A549 (cell line): Measurements from ENCODE around the gene GM2A. TPM values are rescaled to one million over a fixed set of nuclear protein-coding genes. Genes with fewer than 3 reads are reported as not detected.

Source experiments
- ATAC-seq, 2 experiments: fragments of 200-7000 bp in 1 of 2; fragments of >200 bp in 1 of 2; cut with Nextera tagmentation in 1 of 2; cut with Tn5 transposase in 1 of 2; 3 replicates each; pipeline versions ENCODE4 v1.8.0 to v1.9.1; 2018 to 2020; ENCODE audit warnings: mild to moderate bottlenecking in 1 of 2, moderate library complexity in 1 of 2
- CTCF ChIA-PET: fragments of 300-600 bp; sonication (Branson Sonifier 250); formaldehyde crosslinking; extraction: SDS; loops from one replicate; lab custom pipeline; 2021; ENCODE audit warnings: antibody characterized with exemption, inconsistent platforms; lab: Yijun Ruan, JAX
- POLR2A ChIA-PET: fragments of 350-600 bp; formaldehyde crosslinking; extraction: SDS; loops from one replicate; lab custom pipeline; 2021; ENCODE audit warnings: antibody characterized with exemption, inconsistent platforms; lab: Yijun Ruan, JAX
- DNase-seq, 2 experiments: peaks; one replicate each; pipeline versions ENCODE4 v3.0.0 to v3.0.0-alpha.2; 2011 to 2016; ENCODE audit warnings: low read depth in 1 of 2, low spot score in 1 of 2
- FAIRE-seq: peaks from 2 replicates; lab custom pipeline; 2011; peaks lifted over from hg19 to GRCh38; lab: Jason Lieb, UNC
- H3K27ac ChIP-seq, 2 experiments: fragments of >200 bp; sonication (Bioruptor Twin); formaldehyde crosslinking; 3 replicates each; pipeline ENCODE4 v1.5.1; 2016 to 2017
- H3K4me1 ChIP-seq: fragments of >200 bp; sonication (Bioruptor Twin); formaldehyde crosslinking; 3 replicates; pipeline ENCODE4 v1.6.1; 2016
- H3K4me2 ChIP-seq: fragments of >200 bp; sonication (Bioruptor Twin); formaldehyde crosslinking; 3 replicates; pipeline ENCODE4 v1.6.1; 2016
- H3K4me3 ChIP-seq: fragments of >200 bp; sonication (Bioruptor Twin); formaldehyde crosslinking; 3 replicates; pipeline ENCODE4 v1.5.1; 2016
- H3K9me3 ChIP-seq: fragments of >200 bp; sonication (Bioruptor Twin); formaldehyde crosslinking; 3 replicates; pipeline ENCODE4 v1.6.1; 2016
- ATOH8 ChIP-seq: fragments of 250-450 bp; sonication (Bioruptor Pico); IDR thresholded peaks from 2 replicates; pipeline ENCODE4 v1.5.0; 2020; ENCODE audit warnings: low read depth, mild to moderate bottlenecking, moderate library complexity
- CBX2 ChIP-seq: fragments of 200-600 bp; sonication (generic); IDR thresholded peaks from 2 replicates; pipeline ENCODE4 v1.6.1; 2016; ENCODE audit warnings: low read depth, mild to moderate bottlenecking, borderline replicate concordance
- CBX8 ChIP-seq: fragments of 200-600 bp; sonication (generic); IDR thresholded peaks from 2 replicates; pipeline ENCODE4 v1.6.1; 2016
- CHD2 ChIP-seq: fragments of 150-350 bp; IDR thresholded peaks from 2 replicates; pipeline ENCODE4 v1.6.1; 2014; ENCODE audit warnings: low read length; ENCODE audit not compliant: partially characterized antibody
- CTCF ChIP-seq: fragments of >200 bp; sonication (Bioruptor Twin); formaldehyde crosslinking; IDR thresholded peaks from 3 replicates; pipeline ENCODE4 v1.5.1; 2016
- E2F6 ChIP-seq: IDR thresholded peaks from 2 replicates; pipeline ENCODE4 v1.6.1; 2012; ENCODE audit warnings: low read depth, borderline replicate concordance
- EHF ChIP-seq: fragments of 250-450 bp; sonication (Bioruptor Pico); IDR thresholded peaks from 2 replicates; pipeline ENCODE4 v1.5.0; 2020; ENCODE audit warnings: mild to moderate bottlenecking
- ELK1 ChIP-seq: fragments of 150-350 bp; IDR thresholded peaks from 2 replicates; pipeline ENCODE4 v1.6.1; 2014; ENCODE audit warnings: low read depth, mild to moderate bottlenecking, low read length
- EP300 ChIP-seq, 2 experiments: fragments of >200 bp; sonication (Bioruptor Twin); formaldehyde crosslinking; IDR thresholded peaks; 2 replicates in 1 of 2; 3 replicates in 1 of 2; pipeline ENCODE4 v1.6.1; 2016 to 2017
- FOSB ChIP-seq: fragments of 250-450 bp; sonication (Bioruptor Pico); IDR thresholded peaks from 2 replicates; pipeline ENCODE4 v1.5.0; 2020; ENCODE audit warnings: mild to moderate bottlenecking, moderate library complexity
- GATA3 ChIP-seq: IDR thresholded peaks from 2 replicates; pipeline ENCODE4 v1.6.1; 2012; ENCODE audit warnings: borderline replicate concordance
- HOXA7 ChIP-seq: fragments of 250-450 bp; sonication (Bioruptor Pico); IDR thresholded peaks from 2 replicates; pipeline ENCODE4 v1.5.0; 2020; ENCODE audit warnings: mild to moderate bottlenecking, moderate library complexity
- JUN ChIP-seq, 2 experiments: fragments of >200 bp; sonication (Bioruptor Twin); formaldehyde crosslinking; IDR thresholded peaks; 2 replicates in 1 of 2; 3 replicates in 1 of 2; pipeline ENCODE4 v1.6.1; 2016 to 2017
- MAX ChIP-seq: IDR thresholded peaks from 2 replicates; pipeline ENCODE4 v1.6.1; 2012
- NFE2L2 ChIP-seq: fragments of 150-350 bp; conservative IDR thresholded peaks from 2 replicates; pipeline ENCODE4 v1.6.1; 2014; ENCODE audit warnings: low read length
- NPAS2 ChIP-seq: fragments of 250-450 bp; sonication (Bioruptor Pico); IDR thresholded peaks from 2 replicates; pipeline ENCODE4 v1.8.0; 2022; ENCODE audit warnings: mild to moderate bottlenecking, moderate library complexity, borderline replicate concordance
- NR3C1 ChIP-seq: fragments of >200 bp; sonication (Bioruptor Twin); formaldehyde crosslinking; IDR thresholded peaks from 3 replicates; pipeline ENCODE4 v1.6.1; 2017
- PBX3 ChIP-seq: IDR thresholded peaks from 2 replicates; pipeline ENCODE4 v1.6.1; 2012
- PHF8 ChIP-seq: fragments of 200-600 bp; sonication (generic); IDR thresholded peaks from 2 replicates; pipeline ENCODE4 v1.6.1; 2016; ENCODE audit warnings: low read depth, mild to moderate bottlenecking, antibody characterized with exemption, moderate library complexity, borderline replicate concordance
- POLR2A ChIP-seq: IDR thresholded peaks from 2 replicates; pipeline ENCODE4 v1.6.1; 2012; ENCODE audit warnings: mild to moderate bottlenecking, low read length
- POLR2AphosphoS2 ChIP-seq: conservative IDR thresholded peaks from 2 replicates; pipeline ENCODE4 v1.6.1; 2012; ENCODE audit warnings: low read length, improper control_type of control experiment, inconsistent platforms
- RAD21 ChIP-seq, 2 experiments: fragments of >200 bp in 1 of 2; sonication (Bioruptor Twin) in 1 of 2; formaldehyde crosslinking in 1 of 2; IDR thresholded peaks in 1 of 2; conservative IDR thresholded peaks in 1 of 2; 2 replicates in 1 of 2; 3 replicates in 1 of 2; pipeline ENCODE4 v1.6.1; 2012 to 2018; ENCODE audit warnings: inconsistent platforms in 1 of 2
- SMC3 ChIP-seq: fragments of >200 bp; sonication (Bioruptor Twin); formaldehyde crosslinking; IDR thresholded peaks from 3 replicates; pipeline ENCODE4 v1.6.1; 2018; ENCODE audit warnings: inconsistent platforms
- TP53 ChIP-seq: fragments of 250-450 bp; sonication (Bioruptor Pico); IDR thresholded peaks from 2 replicates; pipeline ENCODE4 v1.5.0; 2021; ENCODE audit warnings: mild to moderate bottlenecking, moderate library complexity
- ZC3H11A ChIP-seq: fragments of 450-650 bp; IDR thresholded peaks from 2 replicates; pipeline ENCODE4 v1.6.1; 2014; ENCODE audit warnings: antibody characterized with exemption, mild to moderate bottlenecking
- ZNF302 ChIP-seq: fragments of 250-450 bp; sonication (Bioruptor Pico); IDR thresholded peaks from 2 replicates; pipeline ENCODE4 v1.9.0; 2021; ENCODE audit warnings: inconsistent platforms, mild to moderate bottlenecking, moderate library complexity
- ZSCAN20 ChIP-seq: fragments of 250-450 bp; sonication (Bioruptor Pico); IDR thresholded peaks from 2 replicates; pipeline ENCODE4 v1.8.0; 2022; ENCODE audit warnings: mild to moderate bottlenecking, moderate library complexity
- WGBS: methylation state at CpG from one replicate; pipeline ENCODE4 v1.1.6; 2017; ENCODE audit errors: missing lambda C conversion rate; 5-methylcytosine and 5-hydroxymethylcytosine counted together
- polyA plus RNA-seq, 4 experiments: library from polyadenylated mRNA; depleted of rRNA in 3 of 4; stranded (reverse); fragments of >200 nt; fragmentation: RNase III in 1 of 4; extraction: RNeasy Plus Mini Kit Qiagen cat#74134 plus additional on column Dnase treatment in 1 of 4; gene quantifications; 2 replicates in 3 of 4; 3 replicates in 1 of 4; pipeline ENCODE4 v1.2.3, GENCODE V29; 2011 to 2017

GM2A gene
- polyA plus RNA-seq, 2 of the 4 experiments (the other 2 are of a cell fraction) = 9.6 to 17.4 TPM

GRCh38 chr5:151243127-151243526 lies 9.9 kb upstream of the GM2A start:
- FAIRE-seq = no peak
- 58% methylated on average over 4 of the region's 4 CpGs for WGBS
- CTCF ChIA-PET = interaction anchor here (0.8 to 10.0 kb wide), 2 partner anchors 19 to 115 kb away, joined by 3 to 102 read pairs; partner anchors contain the start of gene CCDC69

GRCh38 chr5:151243564-151243963 lies 9.4 kb upstream of the GM2A start:
- ChIA-PET POLR2A (no interaction called here), CTCF (interaction anchor here (10.0 kb wide), 1 partner anchor 115 kb away, joined by 102 read pairs; no protein-coding TSS in a partner anchor)
- H3K4me2 ChIP-seq = no peak overlapping the region
- TF ChIP-seq PBX3 (no peak), CBX8 (no peak), CHD2 (no peak), EP300 (IDR thresholded peaks at IDR 0.05) (no peak), E2F6 (no peak), ZSCAN20 (CRISPR knock-in tag) (no peak), ZNF302 (CRISPR knock-in tag) (no peak), EHF (CRISPR knock-in tag) (no peak), ATOH8 (no peak), TP53 (CRISPR knock-in tag) (no peak), JUN (IDR thresholded peaks at IDR 0.05) (no peak), RAD21 (conservative IDR thresholded peaks at IDR 0.05 in 1 of 2, IDR thresholded peaks at IDR 0.05 in 1 of 2) (no peak), NR3C1 (no peak), ZC3H11A (no peak), MAX (no peak), NPAS2 (CRISPR knock-in tag) (no peak), GATA3 (no peak), POLR2A (no peak)
- TF ChIP-seq, all 56 proteins: peak for 0
- ATAC-seq (no peak), DNase-seq (no peak), FAIRE-seq (no peak)
- Histone ChIP-seq H3K4me1 (no peaks in the 10 kb centered on the region), H3K4me3 (no peak overlapping the region), H3K27ac (no peak overlapping the region), H3K9me3 (no peaks in the 10 kb centered on the region)
- 66% methylated on average over 4 of the region's 4 CpGs for WGBS

More at GRCh38 chr5:151243127-151243526, 9.9 kb upstream of the GM2A start:
- no peak overlapping the region for H3K4me3 ChIP-seq
- POLR2A ChIA-PET = no interaction called here
- no peak overlapping the region for H3K4me2 ChIP-seq
- ATAC-seq (no peak), DNase-seq (no peak)
- no peaks in the 10 kb centered on the region for H3K4me1 ChIP-seq
- no peaks in the 10 kb centered on the region for H3K9me3 ChIP-seq
- TF ChIP-seq SMC3 = no peak
- TF ChIP-seq CHD2 = no peak
- TF ChIP-seq FOSB (CRISPR knock-in tag) = no peak
- TF ChIP-seq PHF8 = no peak
- TF ChIP-seq NR3C1 = no peak
- no peak for TF ChIP-seq ELK1
- no peak for TF ChIP-seq ZC3H11A
- H3K27ac ChIP-seq = no peak overlapping the region

- FAIRE-seq = no peak
- CTCF ChIA-PET = no interaction called here
- H3K9me3 ChIP-seq = no peaks in the 10 kb centered on the region
Observed at GRCh38 chr5:151244206-151244605, 8.8 kb upstream of the GM2A start.

More at GRCh38 chr5:151244206-151244605, 8.8 kb upstream of the GM2A start:
- Histone ChIP-seq H3K27ac (no peak overlapping the region), H3K4me2 (no peak overlapping the region), H3K4me1 (no peaks in the 10 kb centered on the region), H3K4me3 (no peak overlapping the region)
- ATAC-seq = no peak
- no peak for DNase-seq
- no peak for TF ChIP-seq NFE2L2
- no peak for TF ChIP-seq PBX3
- TF ChIP-seq TP53 (CRISPR knock-in tag) = no peak
- TF ChIP-seq CBX2 = no peak
- no peak for TF ChIP-seq POLR2AphosphoS2
- no peak for TF ChIP-seq CTCF
- TF ChIP-seq NR3C1 = no peak
- no peak for TF ChIP-seq HOXA7 (CRISPR knock-in tag)
- TF ChIP-seq, all 56 proteins: peak for 0
- POLR2A ChIA-PET = no interaction called here
- 64% methylated on average over 3 of the region's 3 CpGs for WGBS
